Measurements from ENCODE around the gene SLC8A3. TPM values are rescaled to one million over a fixed set of nuclear protein-coding genes. Genes with fewer than 3 reads are reported as not detected.
"Not testable (repeated sequence)": the region's sequence is repeated elsewhere in the genome, so short reads cannot be mapped to it uniquely, and the experiment has no call there.

The SLC8A3 gene, protein sequence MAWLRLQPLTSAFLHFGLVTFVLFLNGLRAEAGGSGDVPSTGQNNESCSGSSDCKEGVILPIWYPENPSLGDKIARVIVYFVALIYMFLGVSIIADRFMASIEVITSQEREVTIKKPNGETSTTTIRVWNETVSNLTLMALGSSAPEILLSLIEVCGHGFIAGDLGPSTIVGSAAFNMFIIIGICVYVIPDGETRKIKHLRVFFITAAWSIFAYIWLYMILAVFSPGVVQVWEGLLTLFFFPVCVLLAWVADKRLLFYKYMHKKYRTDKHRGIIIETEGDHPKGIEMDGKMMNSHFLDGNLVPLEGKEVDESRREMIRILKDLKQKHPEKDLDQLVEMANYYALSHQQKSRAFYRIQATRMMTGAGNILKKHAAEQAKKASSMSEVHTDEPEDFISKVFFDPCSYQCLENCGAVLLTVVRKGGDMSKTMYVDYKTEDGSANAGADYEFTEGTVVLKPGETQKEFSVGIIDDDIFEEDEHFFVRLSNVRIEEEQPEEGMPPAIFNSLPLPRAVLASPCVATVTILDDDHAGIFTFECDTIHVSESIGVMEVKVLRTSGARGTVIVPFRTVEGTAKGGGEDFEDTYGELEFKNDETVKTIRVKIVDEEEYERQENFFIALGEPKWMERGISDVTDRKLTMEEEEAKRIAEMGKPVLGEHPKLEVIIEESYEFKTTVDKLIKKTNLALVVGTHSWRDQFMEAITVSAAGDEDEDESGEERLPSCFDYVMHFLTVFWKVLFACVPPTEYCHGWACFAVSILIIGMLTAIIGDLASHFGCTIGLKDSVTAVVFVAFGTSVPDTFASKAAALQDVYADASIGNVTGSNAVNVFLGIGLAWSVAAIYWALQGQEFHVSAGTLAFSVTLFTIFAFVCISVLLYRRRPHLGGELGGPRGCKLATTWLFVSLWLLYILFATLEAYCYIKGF
- under 1 TPM; 0.57 to 0.58 TPM for total RNA-seq

DNA sequence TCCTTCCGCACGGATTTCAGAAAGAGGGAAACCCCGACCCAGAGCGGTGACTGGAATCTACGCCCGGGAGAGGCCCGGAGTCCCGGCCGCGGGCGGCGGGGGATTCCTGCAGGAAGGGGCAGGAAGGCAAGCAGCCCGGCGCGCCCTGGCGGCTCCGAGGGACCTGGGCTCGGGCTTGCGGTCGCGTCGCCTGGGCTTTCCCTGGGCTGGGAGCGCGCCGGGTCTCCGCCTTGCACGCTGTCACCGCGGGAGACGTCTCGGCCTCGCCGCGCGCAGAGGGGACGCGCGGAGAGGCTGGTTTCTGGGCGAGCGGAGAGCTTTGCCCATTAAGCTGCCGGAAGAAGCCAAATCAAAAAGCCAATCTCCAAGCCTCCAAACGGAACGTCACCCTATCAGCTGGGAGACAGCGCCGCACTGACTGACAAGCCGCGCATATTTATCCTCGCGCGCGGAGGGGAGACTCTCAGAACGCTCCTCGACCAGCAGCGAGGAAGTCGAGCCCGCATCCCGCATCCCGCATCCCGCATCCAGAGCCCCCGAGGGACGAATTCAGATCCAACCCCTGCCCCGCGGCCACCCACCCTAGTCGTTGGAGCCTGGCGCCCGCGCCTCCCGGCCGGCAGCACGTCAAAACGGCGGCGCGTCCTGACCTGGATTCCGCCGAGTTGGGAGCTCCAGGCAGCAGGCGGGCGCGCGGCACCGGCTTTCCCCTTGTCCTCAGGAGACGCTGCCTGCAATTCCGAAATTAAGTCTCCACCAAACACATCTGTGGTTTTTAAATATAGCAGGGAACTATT lies at the start of gene SLC8A3:
Gene SLC8A3, minus strand, starts transcription at position 293 of the 797 bp plus-strand sequence. CDS start 20,529 bp downstream, outside the sequence.
- CTCF ChIA-PET: interaction anchor here (0.8 kb wide), 1 partner anchor 371 kb away, joined by 3 read pairs; no protein-coding TSS in a partner anchor
- Mint-ChIP-seq H3K9me3 (ENCODE audit: low read depth) (no peaks in the 10 kb centered on the region), H3K27ac (peak within 1 kb of the TSS; percentile 28), H3K4me1 (peaks cover 19% of the 10 kb centered on the region), H3K4me3 (peak within 1 kb of the TSS; percentile 71), H3K27me3 (peaks cover 56% of the 10 kb centered on the region), H3K36me3 (ENCODE audit: low read depth) (no peaks in the 10 kb centered on the region)
- POLR2A ChIA-PET: no interaction called here
- ATAC-seq: peak; percentile 57
- DNase-seq: peak; percentile 64
- intact Hi-C loops (cut with DNase I, micrococcal nuclease): no loop called here

DNA sequence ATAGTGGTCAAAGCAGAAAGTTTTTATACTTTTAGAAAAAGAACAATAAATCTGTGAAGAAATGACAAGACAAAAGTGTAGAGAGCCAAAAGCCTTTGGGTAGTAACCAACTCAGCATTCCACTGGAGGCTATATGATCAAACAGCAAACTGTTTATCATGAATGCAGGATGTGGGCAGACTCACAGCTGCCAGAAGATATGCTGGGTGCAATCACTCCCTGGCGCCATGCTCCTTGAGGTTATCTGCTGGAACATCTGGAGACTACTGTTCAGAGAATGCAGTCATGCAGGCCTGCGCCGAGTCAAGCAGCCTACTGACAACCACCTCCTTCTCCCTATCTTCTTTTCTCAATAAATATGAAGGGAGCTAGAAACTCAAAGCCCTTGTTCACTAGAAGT lies 49.0 kb upstream of the SLC8A3 start:
- Mint-ChIP-seq H3K4me3 (no peak overlapping the region), H3K27ac (no peak overlapping the region), H3K9me3 (ENCODE audit: low read depth) (peaks cover 3% of the 10 kb centered on the region), H3K36me3 (ENCODE audit: low read depth) (no peaks in the 10 kb centered on the region), H3K27me3 (peaks cover 28% of the 10 kb centered on the region), H3K4me1 (no peaks in the 10 kb centered on the region)
- ChIA-PET CTCF (interaction anchor here (0.8 to 0.9 kb wide), 2 partner anchors 11 to 108 kb away, joined by 3 read pairs; no protein-coding TSS in a partner anchor), POLR2A (no interaction called here)
- intact Hi-C loops (cut with DNase I, micrococcal nuclease): no loop called here
- DNase-seq: no peak
- ATAC-seq: no peak

DNA sequence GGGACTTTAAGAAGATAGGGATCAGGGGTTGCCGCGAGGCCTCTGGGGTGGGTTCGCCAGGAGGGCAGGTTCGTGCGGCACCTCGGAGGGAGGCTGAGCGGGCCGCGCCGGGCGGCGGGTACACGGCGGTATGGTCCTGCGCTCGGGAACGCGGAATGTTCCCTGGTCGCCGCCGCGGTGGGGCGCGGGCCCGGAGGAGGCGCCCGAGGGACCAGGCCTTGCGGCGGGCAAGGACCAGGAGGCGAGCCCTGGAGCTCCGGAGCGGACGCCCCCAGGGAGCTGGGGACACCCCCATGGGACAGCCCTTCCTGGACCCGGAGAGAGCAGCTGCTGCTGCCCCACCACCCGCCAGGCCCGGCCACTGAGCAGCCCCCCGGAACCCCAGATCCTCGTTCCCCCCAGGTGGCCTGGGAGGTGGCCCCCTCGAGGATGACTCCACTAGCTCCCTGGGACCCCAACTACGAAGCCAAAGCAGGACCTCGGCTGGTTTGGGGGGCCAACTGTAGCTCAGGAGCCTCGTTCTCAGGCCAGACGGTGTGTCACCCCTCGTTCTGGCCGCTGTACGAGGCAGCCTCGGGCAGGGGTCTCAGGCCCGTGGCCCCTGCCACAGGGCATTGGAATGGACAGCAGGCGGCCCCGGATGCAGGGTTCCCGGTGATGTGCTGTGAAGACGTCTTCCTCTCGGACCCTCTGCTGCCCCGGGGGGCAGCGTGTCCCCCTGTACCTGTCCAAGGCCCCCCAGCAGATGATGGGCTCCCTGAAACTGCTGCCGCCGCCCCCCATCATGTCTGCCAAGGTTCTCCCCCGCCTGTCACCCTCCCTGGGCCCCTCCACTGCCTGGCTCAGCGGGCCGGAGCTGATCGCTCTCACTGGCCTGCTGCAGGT lies 45.6 kb upstream of the SLC8A3 start:
- no peak overlapping the region for H3K27ac Mint-ChIP-seq
- intact Hi-C loops (cut with DNase I, micrococcal nuclease): no loop called here
- H3K4me3 Mint-ChIP-seq: no peak overlapping the region
- no peaks in the 10 kb centered on the region for H3K4me1 Mint-ChIP-seq
- no peaks in the 10 kb centered on the region for H3K36me3 Mint-ChIP-seq (ENCODE audit: low read depth)
- no peaks in the 10 kb centered on the region for H3K9me3 Mint-ChIP-seq (ENCODE audit: low read depth)
- POLR2A ChIA-PET: no interaction called here
- ATAC-seq (no peak), DNase-seq (no peak)
- CTCF ChIA-PET: no interaction called here
- H3K27me3 Mint-ChIP-seq: peaks cover 29% of the 10 kb centered on the region

DNA sequence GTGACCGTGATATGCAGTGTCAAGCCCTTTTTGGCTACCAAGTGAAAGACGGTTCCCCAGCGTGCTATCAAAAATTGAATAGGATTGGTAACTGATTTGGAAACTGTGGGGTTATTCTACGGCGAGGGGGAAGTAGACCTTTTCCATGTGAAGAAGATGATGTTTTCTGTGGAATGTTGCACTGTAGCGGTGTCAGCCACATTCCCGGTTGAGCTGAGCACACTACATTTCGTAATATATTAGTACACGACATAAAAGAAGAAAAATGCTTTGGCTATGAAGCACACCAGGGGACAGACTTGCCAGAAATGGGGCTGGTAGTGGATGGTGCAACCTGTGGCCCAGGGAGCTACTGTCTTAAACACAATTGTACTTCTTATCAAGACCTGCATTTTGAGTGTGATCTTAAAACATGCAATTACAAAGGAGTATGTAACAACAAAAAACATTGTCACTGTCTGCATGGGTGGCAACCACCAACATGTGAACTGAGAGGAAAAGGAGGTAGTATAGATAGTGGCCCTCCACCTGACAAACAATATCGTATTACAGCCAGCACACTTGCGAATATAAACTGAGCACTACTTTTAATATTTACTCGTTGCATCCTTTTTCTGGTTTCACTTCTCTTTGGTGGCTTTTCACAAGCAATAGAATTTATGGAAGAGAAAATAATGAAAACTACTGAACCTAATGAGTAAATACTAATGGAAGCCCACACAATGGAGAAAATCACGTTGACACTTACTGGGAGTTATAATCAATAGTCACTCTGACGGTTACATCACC lies 43.2 kb upstream of the SLC8A3 start:
- POLR2A ChIA-PET; H3K9me3 Mint-ChIP-seq (ENCODE audit: low read depth); intact Hi-C loops (cut with DNase I, micrococcal nuclease); H3K27ac Mint-ChIP-seq; DNase-seq; H3K4me1 Mint-ChIP-seq; H3K36me3 Mint-ChIP-seq (ENCODE audit: low read depth); CTCF ChIA-PET; H3K4me3 Mint-ChIP-seq; ATAC-seq: not testable (repeated sequence)
- peaks cover 37% of the 10 kb centered on the region for H3K27me3 Mint-ChIP-seq

DNA sequence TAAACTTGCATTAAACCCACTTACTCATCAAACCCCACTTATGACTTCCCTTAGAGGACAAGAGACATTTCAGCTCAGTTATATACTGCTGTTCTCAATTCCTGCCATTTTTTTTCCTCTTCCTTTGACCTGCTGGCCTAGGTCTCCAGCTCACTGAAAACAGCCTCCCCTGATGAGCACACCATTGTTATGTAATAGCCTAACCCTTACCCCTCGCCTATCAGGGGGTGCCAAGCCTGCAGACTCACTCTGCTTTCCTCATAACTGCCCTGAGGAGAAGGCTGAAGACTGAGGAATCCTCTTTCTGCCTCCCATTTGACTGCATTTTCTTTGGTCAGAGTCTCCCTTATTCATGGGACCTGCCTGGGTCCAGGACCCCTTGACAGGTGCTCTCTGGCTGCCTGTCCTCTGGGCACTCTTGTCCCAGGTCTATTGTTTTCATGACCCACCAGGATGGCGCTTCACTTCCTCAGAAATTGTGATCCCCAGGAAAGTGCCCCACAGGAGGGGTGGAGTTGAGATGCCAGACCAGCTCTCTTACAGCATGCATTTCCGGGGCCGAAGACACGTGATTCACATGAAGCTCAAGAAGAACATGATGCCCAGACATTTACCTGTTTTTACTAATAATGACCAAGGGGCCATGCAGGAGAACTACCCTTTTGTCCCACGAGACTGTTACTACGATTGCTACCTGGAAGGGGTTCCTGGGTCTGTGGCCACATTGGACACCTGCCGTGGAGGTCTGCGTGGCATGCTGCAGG lies 41.3 kb upstream of the SLC8A3 start:
- intact Hi-C loops (cut with DNase I, micrococcal nuclease); CTCF ChIA-PET; H3K9me3 Mint-ChIP-seq (ENCODE audit: low read depth): not testable (repeated sequence)

DNA sequence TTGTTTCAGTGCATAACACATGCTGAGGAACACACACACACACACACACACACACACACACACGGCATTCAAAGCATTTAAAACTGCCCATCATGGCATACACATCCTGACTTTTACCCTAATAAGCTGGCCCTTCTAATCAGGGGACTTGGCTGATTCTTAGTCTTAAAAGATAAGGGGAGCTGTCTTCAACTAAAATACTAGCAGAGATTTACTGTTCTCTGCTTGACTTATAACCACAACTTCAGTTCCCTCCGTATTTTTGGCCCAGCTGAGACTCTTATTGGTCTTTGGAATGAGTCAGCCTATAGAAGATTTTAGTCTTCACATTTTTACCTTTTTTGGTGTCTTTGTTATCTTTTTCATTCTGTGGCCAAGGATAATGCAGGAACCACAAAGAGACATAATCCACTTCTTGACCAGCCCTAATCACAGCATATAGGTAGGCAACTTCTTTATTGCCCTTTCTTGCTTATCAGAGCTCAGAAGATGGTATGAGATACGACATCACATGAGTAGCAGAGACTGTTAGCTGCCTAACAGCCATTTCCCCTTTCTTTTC lies 25.1 kb upstream of the SLC8A3 start:
- Mint-ChIP-seq H3K9me3 (ENCODE audit: low read depth) (no peaks in the 10 kb centered on the region), H3K4me1 (no peaks in the 10 kb centered on the region), H3K36me3 (ENCODE audit: low read depth) (no peaks in the 10 kb centered on the region), H3K27me3 (peaks cover 14% of the 10 kb centered on the region), H3K4me3 (no peak overlapping the region), H3K27ac (no peak overlapping the region)
- intact Hi-C loops (cut with DNase I, micrococcal nuclease): no loop called here
- DNase-seq: no peak
- no peak for ATAC-seq
- CTCF ChIA-PET: no interaction called here
- POLR2A ChIA-PET: no interaction called here

More for the DNA sequence above, 41.3 kb upstream of the SLC8A3 start:
- ATAC-seq; H3K4me3 Mint-ChIP-seq; DNase-seq; POLR2A ChIA-PET; H3K27ac Mint-ChIP-seq; H3K4me1 Mint-ChIP-seq; H3K36me3 Mint-ChIP-seq (ENCODE audit: low read depth): not testable (repeated sequence)
- H3K27me3 Mint-ChIP-seq: peaks cover 41% of the 10 kb centered on the region

DNA sequence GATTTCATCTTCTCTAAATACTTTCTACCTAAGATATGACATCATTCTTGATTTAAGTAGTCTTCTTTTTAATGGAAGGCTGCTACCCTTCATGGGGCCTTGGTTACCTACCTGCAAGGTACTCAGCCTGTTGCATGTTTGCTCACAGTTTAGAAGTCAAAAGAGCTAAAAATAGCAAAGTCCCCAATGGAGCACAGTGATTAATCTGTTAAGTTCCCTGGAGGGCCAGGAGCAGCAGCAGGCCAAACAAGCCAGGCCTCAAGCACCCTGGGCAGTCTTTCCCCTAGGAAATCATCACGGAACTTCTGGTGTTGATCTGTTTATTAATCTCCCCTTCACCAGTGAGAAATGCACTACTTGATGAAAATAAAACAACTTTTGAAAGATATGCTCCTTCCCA lies 24.0 kb upstream of the SLC8A3 start:
- intact Hi-C loops (cut with DNase I, micrococcal nuclease): no loop called here
- ChIA-PET POLR2A (no interaction called here), CTCF (interaction anchor here (0.8 kb wide), 1 partner anchor 10 kb away, joined by 4 read pairs; no protein-coding TSS in a partner anchor)
- ATAC-seq: no peak
- no peak for DNase-seq
- Mint-ChIP-seq H3K27ac (no peak overlapping the region), H3K4me3 (no peak overlapping the region), H3K9me3 (ENCODE audit: low read depth) (no peaks in the 10 kb centered on the region), H3K27me3 (peaks cover 14% of the 10 kb centered on the region), H3K4me1 (no peaks in the 10 kb centered on the region), H3K36me3 (ENCODE audit: low read depth) (no peaks in the 10 kb centered on the region)

DNA sequence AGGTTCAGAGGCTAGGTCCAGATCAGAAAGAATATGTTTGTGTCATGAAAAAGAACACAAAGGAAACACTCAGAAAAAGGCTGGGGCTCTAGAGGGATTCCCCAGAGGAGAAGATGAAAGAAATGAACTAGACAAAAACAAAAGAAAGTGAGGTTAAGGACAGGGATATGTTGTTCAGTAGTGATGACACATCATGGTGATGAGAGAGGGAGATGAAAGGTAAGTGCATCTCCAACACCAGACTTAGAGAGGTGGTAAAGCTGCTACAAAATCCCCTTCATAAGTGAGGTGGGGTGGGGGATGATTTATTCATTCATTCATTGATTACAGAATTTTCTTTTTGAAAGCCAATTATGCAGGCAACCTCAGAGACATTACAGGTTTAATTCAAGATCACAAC lies 19.6 kb upstream of the SLC8A3 start:
- H3K4me1 Mint-ChIP-seq: no peaks in the 10 kb centered on the region
- H3K27me3 Mint-ChIP-seq: peaks cover 20% of the 10 kb centered on the region

DNA sequence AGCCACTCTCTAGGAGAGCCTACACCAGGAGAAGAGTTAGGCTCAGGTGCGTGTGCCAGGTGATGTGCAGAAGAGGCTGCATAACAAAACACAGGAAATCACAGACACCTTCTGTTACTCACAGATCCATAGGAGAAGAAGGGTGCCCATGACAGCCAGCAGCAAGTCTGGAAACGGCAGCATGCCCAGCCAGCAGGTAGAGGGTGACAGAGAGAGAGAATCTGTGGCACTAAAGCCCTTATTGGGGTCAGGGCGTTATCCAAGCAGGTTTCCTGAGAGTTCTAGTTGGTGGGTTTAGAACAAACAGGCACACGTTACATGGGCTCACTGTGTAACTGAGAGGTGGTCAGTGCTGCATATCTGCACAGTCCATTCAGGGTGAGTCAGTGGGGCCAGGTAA lies 14.9 kb upstream of the SLC8A3 start:
- Mint-ChIP-seq H3K4me1 (no peaks in the 10 kb centered on the region), H3K9me3 (ENCODE audit: low read depth) (no peaks in the 10 kb centered on the region), H3K27me3 (peaks cover 31% of the 10 kb centered on the region), H3K4me3 (no peak overlapping the region), H3K27ac (no peak overlapping the region), H3K36me3 (ENCODE audit: low read depth) (no peaks in the 10 kb centered on the region)
- CTCF ChIA-PET: interaction anchor here (0.7 kb wide), 1 partner anchor 374 kb away, joined by 4 read pairs; no protein-coding TSS in a partner anchor
- DNase-seq: no peak
- POLR2A ChIA-PET: no interaction called here
- ATAC-seq: no peak
- intact Hi-C loops (cut with DNase I, micrococcal nuclease): no loop called here

More for the DNA sequence above, 19.6 kb upstream of the SLC8A3 start:
- no peak for DNase-seq
- no peak overlapping the region for H3K27ac Mint-ChIP-seq
- intact Hi-C loops (cut with DNase I, micrococcal nuclease): no loop called here
- H3K4me3 Mint-ChIP-seq: no peak overlapping the region
- ATAC-seq: peak; percentile 42
- H3K36me3 Mint-ChIP-seq (ENCODE audit: low read depth): no peaks in the 10 kb centered on the region
- no peaks in the 10 kb centered on the region for H3K9me3 Mint-ChIP-seq (ENCODE audit: low read depth)
- ChIA-PET CTCF (no interaction called here), POLR2A (no interaction called here)
